Endothelial cell of umbilical vein (primary cell): ENCODE measurements around the gene WBP4. TPM values are rescaled to one million over a fixed set of nuclear protein-coding genes. Genes with fewer than 3 reads are reported as not detected.

Source experiments
- BruUV-seq: library from RNA; stranded (reverse); fragments of 400-500 nt; replicated peaks from 2 replicates; lab custom pipeline; 2021; lab: Mats Ljungman, UMichigan
- CTCF ChIA-PET: fragments of 300-600, 350-600 bp; sonication (Branson Sonifier 250); formaldehyde crosslinking; loops from one replicate; lab custom pipeline; 2021; ENCODE audit warnings: antibody characterized with exemption, inconsistent platforms; lab: Charles Lee
- POLR2A ChIA-PET: fragments of 300-600, 350-600 bp; sonication (Branson Sonifier 250); formaldehyde crosslinking; loops from one replicate; lab custom pipeline; 2021; ENCODE audit warnings: antibody characterized with exemption, inconsistent platforms; lab: Charles Lee
- DNase-seq: peaks from one replicate; pipeline ENCODE4 v3.0.0-alpha.2; 2011; ENCODE audit warnings: low read depth, low spot score
- FAIRE-seq: peaks from 2 replicates; lab custom pipeline; 2011; peaks lifted over from hg19 to GRCh38; lab: Jason Lieb, UNC
- H2AFZ ChIP-seq: 2 replicates; pipeline ENCODE4 v1.6.0; 2012; ENCODE audit warnings: low read depth, low read length, control low read depth, inconsistent platforms
- H3K27ac ChIP-seq: 2 replicates; pipeline ENCODE4 v1.5.1; 2011; ENCODE audit warnings: low read depth, mild to moderate bottlenecking, control low read depth, low read length, moderate library complexity; ENCODE audit not compliant: insufficient read depth
- H3K27me3 ChIP-seq, 2 experiments: 2 replicates each; pipeline versions ENCODE4 v1.6.0 to v1.6.1; 2011; ENCODE audit warnings: low read length in 2 of 2, mixed read lengths in 1 of 2; ENCODE audit not compliant: control insufficient read depth in 2 of 2, insufficient read depth in 2 of 2
- H3K36me3 ChIP-seq, 2 experiments: 2 replicates in 1 of 2; 3 replicates in 1 of 2; pipeline ENCODE4 v1.5.1; 2011; ENCODE audit warnings: low read length in 2 of 2, mild to moderate bottlenecking in 1 of 2, moderate library complexity in 1 of 2; ENCODE audit not compliant: control insufficient read depth in 2 of 2, insufficient read depth in 2 of 2; ENCODE audit errors: extremely low read depth in 1 of 2
- H3K4me1 ChIP-seq: 3 replicates; pipeline ENCODE4 v1.5.1; 2011; ENCODE audit warnings: mild to moderate bottlenecking, low read length; ENCODE audit not compliant: control insufficient read depth, insufficient read depth; ENCODE audit errors: extremely low read depth
- H3K4me2 ChIP-seq: 2 replicates; pipeline ENCODE4 v1.6.1; 2011; ENCODE audit warnings: low read length, control low read depth, mixed read lengths; ENCODE audit not compliant: insufficient read depth
- H3K4me3 ChIP-seq, 3 experiments: fragments of 200-600 bp in 1 of 3; sonication (generic), shearing (Covaris generic) in 1 of 3; replicated peaks in 1 of 3; 2 replicates each; pipeline ENCODE4 v1.5.1; 2011 to 2016; ENCODE audit warnings: control low read depth in 3 of 3, low read length in 3 of 3, mild to moderate bottlenecking in 2 of 3, inconsistent platforms in 1 of 3, low read depth in 1 of 3, moderate library complexity in 1 of 3; ENCODE audit not compliant: insufficient read depth in 1 of 3
- H3K79me2 ChIP-seq: 2 replicates; pipeline ENCODE4 v1.6.0; 2012; ENCODE audit warnings: low read length, inconsistent platforms; ENCODE audit not compliant: control insufficient read depth, insufficient read depth
- H3K9ac ChIP-seq: replicated peaks from 2 replicates; pipeline ENCODE3; 2011; ENCODE audit warnings: low read length, control low read depth; ENCODE audit not compliant: insufficient read depth; ENCODE audit errors: extremely low read depth
- H3K9me1 ChIP-seq: replicated peaks from 3 replicates; pipeline ENCODE4 v1.6.0; 2011; ENCODE audit warnings: mild to moderate bottlenecking, low read length; ENCODE audit not compliant: control insufficient read depth, insufficient read depth; ENCODE audit errors: extremely low read depth
- H3K9me3 ChIP-seq: replicated peaks from 2 replicates; pipeline ENCODE4 v1.5.1; 2012; ENCODE audit warnings: low read length, inconsistent platforms; ENCODE audit not compliant: control insufficient read depth, insufficient read depth
- H4K20me1 ChIP-seq: replicated peaks from 2 replicates; pipeline ENCODE3; 2011; ENCODE audit warnings: mild to moderate bottlenecking, low read length; ENCODE audit not compliant: control insufficient read depth, insufficient read depth; ENCODE audit errors: extremely low read depth
- EZH2 ChIP-seq: IDR thresholded peaks from 2 replicates; pipeline ENCODE4 v1.6.1; 2012; ENCODE audit warnings: borderline replicate concordance, low read depth, mild to moderate bottlenecking, moderate library complexity, low read length, inconsistent platforms; ENCODE audit not compliant: severe bottlenecking
- FOS ChIP-seq: IDR thresholded peaks from 2 replicates; pipeline ENCODE4 v1.6.1; 2011; ENCODE audit warnings: mild to moderate bottlenecking, low read length, moderate library complexity, borderline replicate concordance; ENCODE audit not compliant: insufficient read depth
- GATA2 ChIP-seq: IDR thresholded peaks from 2 replicates; pipeline ENCODE4 v1.7.0; 2011; ENCODE audit warnings: low read depth, mild to moderate bottlenecking, moderate library complexity, mixed read lengths, low read length; ENCODE audit not compliant: insufficient read length, insufficient read depth
- JUN ChIP-seq: IDR thresholded peaks from 2 replicates; pipeline ENCODE4 v1.6.1; 2011; ENCODE audit warnings: borderline replicate concordance, low read depth; ENCODE audit not compliant: insufficient read length, insufficient read depth
- MAX ChIP-seq: IDR thresholded peaks from 2 replicates; pipeline ENCODE4 v1.6.1; 2011; ENCODE audit not compliant: insufficient read depth, insufficient read length
- MYC ChIP-seq: IDR thresholded peaks from one replicate; pipeline ENCODE4 v1.6.1; 2011; ENCODE audit warnings: mild to moderate bottlenecking, low read depth, low read length
- POLR2A ChIP-seq: IDR thresholded peaks from 2 replicates; pipeline ENCODE4 v1.6.1; 2012; ENCODE audit warnings: low read depth, mild to moderate bottlenecking, control low read depth, low read length
- POLR2AphosphoS5 ChIP-seq: IDR thresholded peaks from 2 replicates; pipeline ENCODE4 v1.6.1; 2012; ENCODE audit warnings: low read depth, mild to moderate bottlenecking, control low read depth, low read length, moderate library complexity; ENCODE audit not compliant: insufficient read depth
- dilution Hi-C: fragments of 300-500 bp; cut with MboI; formaldehyde crosslinking; loops from one replicate; pipeline ENCODE4 v1.15.0; 2019; ENCODE audit warnings: low sequenced_read_pairs; ENCODE audit not compliant: extremely low pct_ligation_motif_present
- intact Hi-C: fragments of 100-400 bp; cut with micrococcal nuclease; formaldehyde crosslinking; loops from one replicate; pipeline ENCODE4 v1.10.0; 2022
- polyA plus RNA-seq, 4 experiments: library from polyadenylated mRNA; depleted of rRNA in 3 of 4; stranded (reverse) in 3 of 4; unstranded in 1 of 4; fragments of >200 nt; gene quantifications; 2 replicates each; pipeline versions ENCODE4 v1.2.1 to v1.2.3, GENCODE V29; 2011 to 2012; ENCODE audit warnings: missing spikeins in 1 of 4
- total RNA-seq: library from RNA; stranded (reverse); gene quantifications from 2 replicates; pipeline ENCODE4 v1.2.3, GENCODE V29; 2021
- TF ChIP-seq, protein P1 (sequence below), 2 donors: IDR thresholded peaks; 1 replicate in 1 of 2; 2 replicates in 1 of 2; pipeline ENCODE4 v1.5.1; 2011; ENCODE audit warnings: low read length in 2 of 2, mild to moderate bottlenecking in 2 of 2, moderate library complexity in 2 of 2, control low read depth in 1 of 2, inconsistent platforms in 1 of 2, low read depth in 1 of 2; ENCODE audit not compliant: insufficient read depth in 1 of 2; ENCODE audit errors: extremely low read depth in 1 of 2

The WBP4 gene
- total and polyA plus RNA-seq, 2 donors (not counting 3 experiments of a cell fraction or from before 2014, with no cell fraction given) = 4.3 to 14.8 TPM

DNA sequence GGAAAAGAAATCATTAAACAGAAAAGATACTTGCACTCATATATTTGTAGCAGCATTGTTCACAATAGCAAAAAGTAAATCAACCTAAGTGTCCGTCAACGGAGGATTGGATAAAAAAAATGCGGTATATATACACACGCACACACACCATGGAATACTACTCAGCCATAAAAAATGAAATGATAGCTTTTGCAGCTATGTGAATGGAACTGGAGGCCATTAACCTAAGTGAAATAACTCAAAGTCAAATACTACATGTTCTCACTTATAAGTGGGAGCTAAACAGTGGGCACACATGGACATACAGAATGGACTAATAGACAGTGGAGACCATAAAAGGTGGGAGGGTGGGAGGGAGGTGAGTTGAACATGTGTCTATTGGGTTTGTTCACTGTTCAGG lies 18.4 kb downstream of the WBP4 start:
- ChIA-PET CTCF (no interaction called here), POLR2A (no interaction called here)
- TF ChIP-seq, protein P1, sequence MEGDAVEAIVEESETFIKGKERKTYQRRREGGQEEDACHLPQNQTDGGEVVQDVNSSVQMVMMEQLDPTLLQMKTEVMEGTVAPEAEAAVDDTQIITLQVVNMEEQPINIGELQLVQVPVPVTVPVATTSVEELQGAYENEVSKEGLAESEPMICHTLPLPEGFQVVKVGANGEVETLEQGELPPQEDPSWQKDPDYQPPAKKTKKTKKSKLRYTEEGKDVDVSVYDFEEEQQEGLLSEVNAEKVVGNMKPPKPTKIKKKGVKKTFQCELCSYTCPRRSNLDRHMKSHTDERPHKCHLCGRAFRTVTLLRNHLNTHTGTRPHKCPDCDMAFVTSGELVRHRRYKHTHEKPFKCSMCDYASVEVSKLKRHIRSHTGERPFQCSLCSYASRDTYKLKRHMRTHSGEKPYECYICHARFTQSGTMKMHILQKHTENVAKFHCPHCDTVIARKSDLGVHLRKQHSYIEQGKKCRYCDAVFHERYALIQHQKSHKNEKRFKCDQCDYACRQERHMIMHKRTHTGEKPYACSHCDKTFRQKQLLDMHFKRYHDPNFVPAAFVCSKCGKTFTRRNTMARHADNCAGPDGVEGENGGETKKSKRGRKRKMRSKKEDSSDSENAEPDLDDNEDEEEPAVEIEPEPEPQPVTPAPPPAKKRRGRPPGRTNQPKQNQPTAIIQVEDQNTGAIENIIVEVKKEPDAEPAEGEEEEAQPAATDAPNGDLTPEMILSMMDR (IDR thresholded peaks at IDR 0.05; ENCODE audit: extremely low read depth in 1 of 2, insufficient read depth in 1 of 2, low read depth in 1 of 2, low read length in 2 of 2) = no peak
- TF ChIP-seq FOS (no peak), MYC (no peak), JUN (no peak), POLR2A (no peak), EZH2 (no peak), GATA2 (no peak), MAX (no peak), POLR2AphosphoS5 (no peak)
- peaks cover 10 to 17% of the 10 kb centered on the region in 2 experiments for H3K36me3 ChIP-seq
- H3K79me2 ChIP-seq = no peaks in the 10 kb centered on the region
- H2AFZ ChIP-seq = no peak overlapping the region
- intact Hi-C loops = loop anchor here (10.0 kb wide), 1 partner anchor 115 kb away; the partner anchor contains the start of gene KBTBD7
- H3K27ac ChIP-seq = no peak overlapping the region
- no TSS peak for BruUV-seq
- H4K20me1 ChIP-seq = no peaks in the 10 kb centered on the region
- no peaks in the 10 kb centered on the region for H3K9me1 ChIP-seq
- dilution Hi-C loops = no loop called here
- peaks cover 9% of the 10 kb centered on the region for H3K4me1 ChIP-seq
- FAIRE-seq (no peak), DNase-seq (no peak)
- H3K9ac ChIP-seq = no peak overlapping the region
- no peak overlapping the region for H3K4me3 ChIP-seq
- no peaks in the 10 kb centered on the region for H3K27me3 ChIP-seq
- no peak overlapping the region for H3K4me2 ChIP-seq
- no peaks in the 10 kb centered on the region for H3K9me3 ChIP-seq
